A549 (cell line): ENCODE data around the gene B3GNT7.

ENCODE experiments used
- EP300 ChIP-seq, 2 experiments: fragments of >200 bp; sonication (Bioruptor Twin); formaldehyde crosslinking; IDR thresholded peaks; 2 replicates in 1 of 2; 3 replicates in 1 of 2; pipeline ENCODE4 v1.6.1; 2016 to 2017
- JUN ChIP-seq, 2 experiments: fragments of >200 bp; sonication (Bioruptor Twin); formaldehyde crosslinking; IDR thresholded peaks; 2 replicates in 1 of 2; 3 replicates in 1 of 2; pipeline ENCODE4 v1.6.1; 2016 to 2017
- MAFK ChIP-seq: fragments of 450-650 bp; IDR thresholded peaks from 2 replicates; pipeline ENCODE4 v1.6.1; 2014; ENCODE audit not compliant: partially characterized antibody
- POLR2A ChIP-seq: IDR thresholded peaks from 2 replicates; pipeline ENCODE4 v1.6.1; 2012; ENCODE audit warnings: mild to moderate bottlenecking, low read length
- SMC3 ChIP-seq: fragments of >200 bp; sonication (Bioruptor Twin); formaldehyde crosslinking; IDR thresholded peaks from 3 replicates; pipeline ENCODE4 v1.6.1; 2018; ENCODE audit warnings: inconsistent platforms
- TP53 ChIP-seq: fragments of 250-450 bp; sonication (Bioruptor Pico); IDR thresholded peaks from 2 replicates; pipeline ENCODE4 v1.5.0; 2021; ENCODE audit warnings: mild to moderate bottlenecking, moderate library complexity
- ZC3H11A ChIP-seq: fragments of 450-650 bp; IDR thresholded peaks from 2 replicates; pipeline ENCODE4 v1.6.1; 2014; ENCODE audit warnings: antibody characterized with exemption, mild to moderate bottlenecking
- ZFP36 ChIP-seq: fragments of 450-650 bp; IDR thresholded peaks from 2 replicates; pipeline ENCODE4 v1.6.1; 2014; ENCODE audit warnings: borderline replicate concordance; ENCODE audit not compliant: partially characterized antibody
- TF ChIP-seq, protein P1 (sequence below): fragments of >200 bp; sonication (Bioruptor Twin); formaldehyde crosslinking; IDR thresholded peaks from 3 replicates; pipeline ENCODE4 v1.5.1; 2016
- TF ChIP-seq, protein P2 (sequence below): IDR thresholded peaks from 2 replicates; pipeline ENCODE4 v1.6.1; 2012

DNA sequence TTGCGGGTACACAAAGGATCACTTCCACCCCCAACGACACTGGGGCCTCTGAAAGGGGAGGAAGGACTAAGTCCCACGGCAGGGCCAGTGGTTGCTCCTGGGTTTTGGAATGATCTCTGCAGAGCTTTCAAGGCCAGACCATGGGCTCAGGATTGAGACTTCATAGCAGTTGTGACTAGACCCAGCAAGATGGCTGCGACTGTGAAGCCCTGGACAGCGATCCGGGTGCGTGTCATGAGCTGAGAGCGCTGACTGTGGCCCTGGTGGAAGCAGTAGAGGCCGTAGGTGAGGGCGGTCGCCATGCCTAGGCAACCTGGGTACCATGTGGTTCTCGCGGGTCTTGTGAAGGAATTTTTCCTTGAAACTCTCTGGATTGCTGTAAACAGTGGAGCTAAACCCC is 41.4 kb downstream of the B3GNT7 start:
- no peak for TF ChIP-seq SMC3
- TF ChIP-seq, protein P1, sequence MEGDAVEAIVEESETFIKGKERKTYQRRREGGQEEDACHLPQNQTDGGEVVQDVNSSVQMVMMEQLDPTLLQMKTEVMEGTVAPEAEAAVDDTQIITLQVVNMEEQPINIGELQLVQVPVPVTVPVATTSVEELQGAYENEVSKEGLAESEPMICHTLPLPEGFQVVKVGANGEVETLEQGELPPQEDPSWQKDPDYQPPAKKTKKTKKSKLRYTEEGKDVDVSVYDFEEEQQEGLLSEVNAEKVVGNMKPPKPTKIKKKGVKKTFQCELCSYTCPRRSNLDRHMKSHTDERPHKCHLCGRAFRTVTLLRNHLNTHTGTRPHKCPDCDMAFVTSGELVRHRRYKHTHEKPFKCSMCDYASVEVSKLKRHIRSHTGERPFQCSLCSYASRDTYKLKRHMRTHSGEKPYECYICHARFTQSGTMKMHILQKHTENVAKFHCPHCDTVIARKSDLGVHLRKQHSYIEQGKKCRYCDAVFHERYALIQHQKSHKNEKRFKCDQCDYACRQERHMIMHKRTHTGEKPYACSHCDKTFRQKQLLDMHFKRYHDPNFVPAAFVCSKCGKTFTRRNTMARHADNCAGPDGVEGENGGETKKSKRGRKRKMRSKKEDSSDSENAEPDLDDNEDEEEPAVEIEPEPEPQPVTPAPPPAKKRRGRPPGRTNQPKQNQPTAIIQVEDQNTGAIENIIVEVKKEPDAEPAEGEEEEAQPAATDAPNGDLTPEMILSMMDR = no peak
- TF ChIP-seq EP300 (IDR thresholded peaks at IDR 0.05) = no peak
- TF ChIP-seq, protein P2, sequence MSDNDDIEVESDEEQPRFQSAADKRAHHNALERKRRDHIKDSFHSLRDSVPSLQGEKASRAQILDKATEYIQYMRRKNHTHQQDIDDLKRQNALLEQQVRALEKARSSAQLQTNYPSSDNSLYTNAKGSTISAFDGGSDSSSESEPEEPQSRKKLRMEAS = no peak
- TF ChIP-seq POLR2A = no peak
- TF ChIP-seq TP53 = no peak
- no peak for TF ChIP-seq ZFP36
- TF ChIP-seq MAFK = no peak
- no peak for TF ChIP-seq JUN (IDR thresholded peaks at IDR 0.05)
- TF ChIP-seq ZC3H11A = no peak
